Mesothelial cell of epicardium (in vitro differentiated cells): ENCODE measurements around the gene BCO2. TPM values are rescaled to one million over a fixed set of nuclear protein-coding genes. Genes with fewer than 3 reads are reported as not detected.

Experiments
- DNase-seq, 2 experiments: peaks; one replicate each; pipeline ENCODE4 v3.0.0; 2021; ENCODE audit warnings: low spot score in 2 of 2; ENCODE audit not compliant: unreplicated experiment in 2 of 2
- H3K27ac Mint-ChIP-seq: 2 replicates; pipeline ENCODE4 v1.8.0; 2021; ENCODE audit warnings: mixed read lengths
- H3K27me3 Mint-ChIP-seq: 2 replicates; pipeline ENCODE4 v1.8.0; 2021; ENCODE audit warnings: low read depth, mixed read lengths
- H3K36me3 Mint-ChIP-seq: 2 replicates; pipeline ENCODE4 v1.8.0; 2021; ENCODE audit warnings: mixed read lengths
- H3K4me1 Mint-ChIP-seq: 2 replicates; pipeline ENCODE4 v1.8.0; 2021; ENCODE audit warnings: mixed read lengths
- H3K4me3 Mint-ChIP-seq: 2 replicates; pipeline ENCODE4 v1.8.0; 2021; ENCODE audit warnings: mild to moderate bottlenecking, moderate library complexity, mixed read lengths
- H3K9me3 Mint-ChIP-seq: 2 replicates; pipeline ENCODE4 v1.8.0; 2021; ENCODE audit warnings: mixed read lengths
- CTCF ChIP-seq: fragments of 200-600 bp; sonication (generic); IDR thresholded peaks from one replicate; pipeline ENCODE4 v1.5.0; 2021; ENCODE audit warnings: antibody characterized with exemption; ENCODE audit not compliant: unreplicated experiment
- total RNA-seq: library from RNA; stranded (reverse); gene quantifications from 3 replicates; pipeline ENCODE4 v1.2.1, GENCODE V29; 2021

BCO2 gene
- total RNA-seq, 1 donor from 2014 or later: 43.4 TPM

DNA sequence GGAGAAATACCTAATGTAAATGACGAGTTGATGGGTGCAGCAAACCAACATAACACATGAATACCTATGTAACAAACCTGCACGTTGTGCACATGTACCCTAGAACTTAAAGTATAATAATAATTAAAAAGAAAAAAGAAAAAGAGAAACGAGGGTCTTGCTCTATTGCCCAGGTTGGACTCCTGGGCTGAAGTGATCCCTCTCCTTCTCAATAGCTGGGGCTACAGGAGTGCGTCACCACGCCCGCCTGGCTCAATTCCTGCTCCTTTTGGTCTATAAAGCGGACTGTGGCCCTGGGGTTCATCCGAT, 50.4 kb downstream of the BCO2 start:
- no peaks in the 10 kb centered on the region for H3K9me3 Mint-ChIP-seq
- H3K36me3 Mint-ChIP-seq: peaks cover 24% of the 10 kb centered on the region
- H3K4me3 Mint-ChIP-seq: peak overlapping the region; percentile 88
- H3K4me1 Mint-ChIP-seq: peaks cover 29% of the 10 kb centered on the region
- no peak for TF ChIP-seq CTCF
- no peaks in the 10 kb centered on the region for H3K27me3 Mint-ChIP-seq
- no peak for DNase-seq
- peak overlapping the region; percentile 86 for H3K27ac Mint-ChIP-seq

DNA sequence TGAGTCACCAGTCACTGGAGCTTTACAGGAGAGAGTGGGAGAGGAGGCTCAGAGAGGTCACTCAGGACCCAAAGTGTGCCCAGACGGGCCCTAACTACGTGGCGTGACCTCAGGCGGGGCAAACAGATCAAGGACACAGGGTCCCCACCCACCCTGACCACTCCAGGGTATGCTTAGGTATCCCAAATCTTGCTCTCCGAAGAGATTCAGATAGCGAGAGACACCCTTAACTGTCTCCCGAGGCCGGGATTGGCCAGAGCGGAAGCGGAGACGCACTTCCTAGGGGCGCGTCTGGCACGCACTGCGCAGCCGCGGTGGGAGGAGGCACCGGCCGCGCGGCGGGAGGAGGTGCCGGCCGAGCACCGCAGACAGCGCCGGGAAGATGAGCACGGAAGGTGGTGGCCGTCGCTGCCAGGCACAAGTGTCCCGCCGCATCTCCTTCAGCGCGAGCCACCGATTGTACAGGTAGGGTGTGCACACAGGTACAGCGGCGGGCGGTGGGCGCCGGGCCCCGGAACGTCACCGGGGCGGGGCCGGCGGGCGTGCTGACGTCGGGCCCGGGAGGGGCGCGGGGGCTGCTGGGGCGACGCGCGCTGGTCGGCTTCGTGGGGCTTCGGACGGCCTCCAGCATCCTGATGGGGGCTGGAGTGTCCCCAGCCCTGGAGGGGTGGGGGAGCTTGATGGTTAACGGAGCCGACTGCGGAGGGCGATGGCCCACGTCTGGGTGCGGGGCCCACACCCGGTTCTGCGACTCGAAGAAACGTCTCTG, 50.9 kb downstream of the BCO2 start, which contains the start of gene PTS:
TSS of gene PTS (plus strand) at position 367 of the 769 bp plus-strand sequence. CDS start at position 383, 16 bp downstream.
- DNase-seq: peak; percentile 75 to 88
- peak within 1 kb of the TSS; percentile 86 for H3K27ac Mint-ChIP-seq
- H3K9me3 Mint-ChIP-seq: no peaks in the 10 kb centered on the region
- H3K27me3 Mint-ChIP-seq: no peaks in the 10 kb centered on the region
- no peak for TF ChIP-seq CTCF
- peaks cover 24% of the 10 kb centered on the region for H3K36me3 Mint-ChIP-seq
- H3K4me1 Mint-ChIP-seq: peaks cover 26% of the 10 kb centered on the region
- H3K4me3 Mint-ChIP-seq: peak within 1 kb of the TSS; percentile 88

GRCh38 chr11:112226831-112227401, 51.6 kb downstream of the BCO2 start:
- Mint-ChIP-seq H3K9me3 (no peaks in the 10 kb centered on the region), H3K4me3 (peak overlapping the region; percentile 88)

DNA sequence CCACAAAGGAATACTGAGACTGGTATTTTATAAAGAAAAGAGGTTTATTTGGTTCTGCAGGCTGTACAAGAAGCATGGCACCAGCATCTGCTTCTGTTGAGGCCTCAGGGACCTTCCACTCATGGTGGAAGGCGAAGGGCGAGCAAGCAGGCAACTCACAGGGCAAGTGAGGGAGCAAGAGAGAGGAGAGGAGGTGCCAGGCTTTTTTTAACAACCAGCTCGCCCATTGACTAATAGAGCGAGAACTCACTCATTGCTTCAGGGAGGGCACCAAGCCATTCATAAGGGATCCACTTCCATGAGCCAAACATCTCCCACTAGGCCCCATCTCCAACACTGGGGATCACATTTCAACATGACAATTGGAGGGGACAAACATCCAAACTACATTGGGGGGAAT, 52.2 kb downstream of the BCO2 start:
- DNase-seq: no peak
- no peak for TF ChIP-seq CTCF
- Mint-ChIP-seq H3K4me3 (peak overlapping the region; percentile 88), H3K27me3 (no peaks in the 10 kb centered on the region), H3K4me1 (peaks cover 19% of the 10 kb centered on the region), H3K27ac (peak overlapping the region; percentile 86), H3K9me3 (no peaks in the 10 kb centered on the region), H3K36me3 (peaks cover 24% of the 10 kb centered on the region)

More at GRCh38 chr11:112226831-112227401, 51.6 kb downstream of the BCO2 start:
- no peaks in the 10 kb centered on the region for H3K27me3 Mint-ChIP-seq
- no peak for TF ChIP-seq CTCF
- peaks cover 23% of the 10 kb centered on the region for H3K4me1 Mint-ChIP-seq
- H3K27ac Mint-ChIP-seq: peak overlapping the region; percentile 86
- peaks cover 24% of the 10 kb centered on the region for H3K36me3 Mint-ChIP-seq
- no peak for DNase-seq

GRCh38 chr11:112228706-112229105, 53.4 kb downstream of the BCO2 start:
- peaks cover 26% of the 10 kb centered on the region for H3K36me3 Mint-ChIP-seq
- no peak for TF ChIP-seq CTCF
- H3K27ac Mint-ChIP-seq: no peak overlapping the region
- no peaks in the 10 kb centered on the region for H3K9me3 Mint-ChIP-seq
- no peak for DNase-seq
- no peak overlapping the region for H3K4me3 Mint-ChIP-seq
- no peaks in the 10 kb centered on the region for H3K27me3 Mint-ChIP-seq
- peaks cover 19% of the 10 kb centered on the region for H3K4me1 Mint-ChIP-seq
